NCI-H1105 treated with DMSO at 0.1 percent for 48 hours (cell line): ENCODE data around the gene TRUB2.

Source experiments
- DNase-seq: peaks from one replicate; lab custom pipeline; 2025; lab: John Stamatoyannopoulos, UW

The TRUB2 gene, protein sequence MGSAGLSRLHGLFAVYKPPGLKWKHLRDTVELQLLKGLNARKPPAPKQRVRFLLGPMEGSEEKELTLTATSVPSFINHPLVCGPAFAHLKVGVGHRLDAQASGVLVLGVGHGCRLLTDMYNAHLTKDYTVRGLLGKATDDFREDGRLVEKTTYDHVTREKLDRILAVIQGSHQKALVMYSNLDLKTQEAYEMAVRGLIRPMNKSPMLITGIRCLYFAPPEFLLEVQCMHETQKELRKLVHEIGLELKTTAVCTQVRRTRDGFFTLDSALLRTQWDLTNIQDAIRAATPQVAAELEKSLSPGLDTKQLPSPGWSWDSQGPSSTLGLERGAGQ

GRCh38 chr9:128322404-128323211 lies at the start of gene TRUB2, which contains the start of gene COQ4:
TSS of gene TRUB2 (minus strand) at chr9:128322447. CDS start at chr9:128322408, 39 bp downstream.
TSS of gene COQ4 (plus strand) at chr9:128322839. CDS start at chr9:128322859, 20 bp downstream.
- peak; percentile 92 for DNase-seq

DNA sequence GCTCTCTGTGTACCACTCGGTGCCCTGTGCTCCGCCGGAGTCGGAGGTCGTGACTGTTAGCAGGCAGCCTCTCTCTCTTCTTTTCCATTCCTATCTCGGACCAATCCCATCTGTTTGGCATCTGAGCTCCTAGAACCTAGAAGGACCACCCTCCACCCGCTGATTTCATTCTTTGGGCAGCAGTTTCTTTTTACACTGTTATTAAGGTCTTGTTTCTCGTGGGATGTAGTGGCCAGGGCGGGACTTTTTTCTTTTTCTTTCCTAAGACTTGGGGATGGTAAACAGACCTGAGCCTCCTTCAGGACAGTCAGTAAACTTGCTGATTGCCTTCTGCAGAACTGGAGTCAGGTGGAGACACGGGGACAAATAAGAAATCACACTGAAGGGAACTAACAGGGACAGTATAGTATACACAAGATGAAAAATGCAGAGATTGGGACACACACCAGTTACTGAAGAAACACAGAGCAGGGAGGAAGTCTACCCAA lies 49.4 kb upstream of the TRUB2 start:
- no peak for DNase-seq

- DNase-seq, result peak; percentile 90
These were observed 48.7 kb upstream of the TRUB2 start, which contains the start of gene URM1 for GRCh38 chr9:128370752-128371629. TSS of gene URM1 (plus strand) at chr9:128371374. CDS start at chr9:128371381, 7 bp downstream.

DNA sequence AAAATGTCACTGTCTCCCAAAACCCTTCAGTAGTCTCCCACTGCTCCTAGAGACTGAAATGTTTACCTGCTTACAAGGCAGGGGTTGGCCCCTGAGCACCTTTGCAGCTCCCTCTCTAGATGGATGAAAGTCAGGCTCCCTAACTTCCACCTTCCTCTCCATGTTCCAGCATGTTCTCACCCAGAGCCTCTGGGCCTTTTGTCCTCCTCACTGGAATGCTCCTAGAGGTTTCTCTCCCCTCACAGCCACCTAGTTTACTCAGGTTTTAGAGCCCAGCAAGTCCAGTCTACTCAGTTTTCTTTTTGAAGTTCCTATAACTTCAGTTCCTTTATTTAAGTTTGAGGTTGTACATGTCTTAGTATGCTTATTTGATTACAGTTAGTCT lies 48.1 kb upstream of the TRUB2 start:
- DNase-seq, result no peak

- DNase-seq, result no peak
These were observed 46.9 kb upstream of the TRUB2 start for GRCh38 chr9:128369024-128369706.

DNA sequence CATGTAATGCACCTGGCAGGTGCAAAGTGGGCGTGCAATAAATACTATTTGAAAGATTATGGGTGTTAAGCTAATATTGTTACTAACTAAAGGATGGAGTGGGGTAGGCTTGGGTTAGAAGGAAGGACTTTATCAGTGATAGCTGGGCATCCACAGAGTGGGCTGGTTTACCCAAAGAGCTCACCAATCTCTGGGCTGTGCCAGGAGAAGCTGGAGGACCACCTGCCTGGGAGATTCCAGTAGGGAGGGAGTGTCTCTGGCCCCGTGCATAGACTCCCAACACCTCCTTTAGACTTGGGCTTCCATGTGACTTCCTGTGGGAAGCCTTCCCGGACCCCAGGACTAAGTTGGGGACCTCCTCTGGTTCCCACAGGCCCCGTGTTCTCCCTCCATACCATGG lies 43.3 kb upstream of the TRUB2 start:
- no peak for DNase-seq

GRCh38 chr9:128362774-128363173 lies 40.5 kb upstream of the TRUB2 start:
- no peak for DNase-seq

GRCh38 chr9:128361986-128362646 lies 39.9 kb upstream of the TRUB2 start:
- DNase-seq, result peak; percentile 71

- no peak for DNase-seq
These were observed 39.2 kb upstream of the TRUB2 start for GRCh38 chr9:128361296-128361985.

- DNase-seq, result no peak
These were observed 38.6 kb upstream of the TRUB2 start for GRCh38 chr9:128360826-128361225.

DNA sequence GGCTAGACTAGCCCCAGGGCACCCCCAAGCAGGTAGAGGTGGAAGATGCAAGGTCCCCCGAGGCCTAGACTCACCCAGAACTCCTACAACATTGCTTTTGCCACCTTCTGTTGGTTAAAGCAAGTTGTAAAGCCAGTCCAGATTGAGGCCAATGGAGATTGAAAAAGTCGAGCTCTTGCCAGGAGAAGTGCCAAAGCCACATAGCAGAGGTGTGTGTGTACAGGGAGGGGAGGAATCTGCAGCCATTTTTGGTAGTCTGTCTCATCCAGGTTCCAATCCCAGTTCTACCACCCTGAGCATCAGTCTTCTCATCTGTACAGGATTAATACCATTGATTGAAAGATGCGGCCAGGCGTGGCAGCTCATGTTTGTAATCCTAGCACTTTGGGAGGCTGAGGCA lies 36.6 kb upstream of the TRUB2 start:
- no peak for DNase-seq

GRCh38 chr9:128358090-128358489 lies 35.8 kb upstream of the TRUB2 start:
- DNase-seq, result no peak

GRCh38 chr9:128355451-128355850 lies 33.2 kb upstream of the TRUB2 start:
- no peak for DNase-seq

- DNase-seq, result no peak
These were observed 27.5 kb upstream of the TRUB2 start for GRCh38 chr9:128349772-128350171.

DNA sequence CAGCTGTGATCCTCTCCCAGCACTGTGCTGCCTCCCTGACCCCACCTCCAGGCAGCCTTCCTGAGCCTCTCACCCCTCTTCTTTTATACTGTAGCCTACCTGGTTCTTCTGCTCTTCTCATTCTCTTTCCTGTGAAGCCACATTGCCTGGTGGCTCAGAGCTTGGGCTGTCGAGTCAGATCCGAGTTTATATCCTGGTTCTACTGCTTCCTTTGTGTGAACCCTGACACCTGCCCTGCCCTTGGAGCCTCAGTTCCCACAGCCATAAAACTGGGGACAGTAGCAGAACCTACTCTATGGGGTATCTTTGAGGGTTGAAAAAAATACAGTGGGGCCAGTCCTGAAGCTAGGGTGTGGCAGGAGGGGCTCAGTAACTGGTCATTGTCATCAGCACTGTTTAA lies 26.9 kb upstream of the TRUB2 start:
- DNase-seq, result no peak

DNA sequence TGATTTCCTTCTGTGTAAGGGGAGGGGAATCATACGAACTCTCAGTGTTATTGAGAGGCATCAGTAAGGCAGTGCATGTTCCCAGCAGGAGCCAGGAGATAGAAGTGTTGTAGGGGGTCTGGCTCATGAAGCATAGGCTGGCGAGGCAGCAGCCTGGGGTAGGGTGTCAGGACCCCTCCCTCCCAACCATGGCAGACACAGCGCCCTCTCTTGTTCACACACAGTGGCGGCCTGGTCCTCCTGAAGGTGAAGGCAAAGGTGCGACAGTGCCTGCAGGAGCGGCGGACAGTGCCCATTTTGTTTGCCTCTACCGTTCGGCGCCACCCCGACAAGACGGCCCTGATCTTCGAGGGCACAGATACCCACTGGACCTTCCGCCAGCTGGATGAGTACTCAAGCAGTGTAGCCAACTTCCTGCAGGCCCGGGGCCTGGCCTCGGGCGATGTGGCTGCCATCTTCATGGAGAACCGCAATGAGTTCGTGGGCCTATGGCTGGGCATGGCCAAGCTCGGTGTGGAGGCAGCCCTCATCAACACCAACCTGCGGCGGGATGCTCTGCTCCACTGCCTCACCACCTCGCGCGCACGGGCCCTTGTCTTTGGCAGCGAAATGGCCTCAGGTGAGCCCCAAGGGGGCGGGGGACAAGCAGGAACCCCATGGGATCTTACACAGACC lies 22.8 kb upstream of the TRUB2 start:
- DNase-seq, result no peak

- DNase-seq, result no peak
These were observed 21.6 kb upstream of the TRUB2 start for GRCh38 chr9:128343855-128344254.

DNA sequence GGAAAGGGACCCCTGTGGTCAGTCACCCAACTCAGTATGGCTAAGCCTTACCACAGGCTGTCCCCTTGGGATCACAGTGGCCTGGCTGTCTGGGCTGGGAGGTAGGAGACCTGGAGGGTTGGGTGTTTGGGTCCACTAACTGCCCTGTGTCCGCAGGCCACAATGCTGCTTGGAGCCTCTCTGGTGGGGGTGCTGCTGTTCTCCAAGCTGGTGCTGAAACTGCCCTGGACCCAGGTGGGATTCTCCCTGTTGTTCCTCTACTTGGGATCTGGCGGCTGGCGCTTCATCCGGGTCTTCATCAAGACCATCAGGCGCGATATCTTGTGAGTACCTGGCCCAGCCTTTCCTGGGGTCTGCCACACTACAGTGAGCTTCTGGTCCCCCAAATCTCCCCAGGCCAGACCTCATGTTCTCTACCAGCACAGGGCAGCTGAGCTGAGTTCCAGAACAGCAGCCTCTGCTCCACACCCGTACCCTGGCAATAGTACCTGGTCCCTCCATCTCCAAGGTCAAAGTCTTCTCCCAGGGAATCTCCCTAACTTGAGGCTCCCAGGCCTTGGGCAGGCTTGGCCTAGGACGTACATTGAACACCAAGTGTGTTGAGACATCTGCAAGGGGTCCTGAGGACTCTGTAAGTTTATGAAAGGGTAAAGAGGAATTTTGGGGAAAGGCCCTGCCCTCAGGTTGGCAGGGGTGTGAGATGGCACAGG lies 20.9 kb upstream of the TRUB2 start:
- no peak for DNase-seq

DNA sequence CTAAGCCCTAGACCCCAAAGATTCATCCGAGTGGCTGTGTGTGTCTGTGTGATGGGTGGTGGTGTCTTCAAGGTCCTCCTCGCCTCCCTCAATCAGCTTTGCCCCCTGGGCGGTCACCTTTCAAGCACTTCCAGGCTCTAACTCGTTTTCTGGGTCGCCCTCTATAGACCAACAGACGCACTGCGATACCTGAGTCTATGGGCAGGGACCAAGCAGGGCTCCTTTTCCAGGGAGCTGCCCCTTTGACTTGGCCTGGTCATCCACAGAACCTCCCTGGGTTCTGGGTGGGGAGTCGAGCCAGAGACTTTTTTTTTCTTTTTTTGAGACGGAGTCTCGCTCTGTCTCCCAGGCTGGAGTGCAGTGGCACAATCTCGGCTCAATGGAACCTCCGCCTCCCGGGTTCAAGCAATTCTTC lies 19.2 kb upstream of the TRUB2 start:
- peak; percentile 66 for DNase-seq
